ENCODE data around the gene RSPRY1.

DNA sequence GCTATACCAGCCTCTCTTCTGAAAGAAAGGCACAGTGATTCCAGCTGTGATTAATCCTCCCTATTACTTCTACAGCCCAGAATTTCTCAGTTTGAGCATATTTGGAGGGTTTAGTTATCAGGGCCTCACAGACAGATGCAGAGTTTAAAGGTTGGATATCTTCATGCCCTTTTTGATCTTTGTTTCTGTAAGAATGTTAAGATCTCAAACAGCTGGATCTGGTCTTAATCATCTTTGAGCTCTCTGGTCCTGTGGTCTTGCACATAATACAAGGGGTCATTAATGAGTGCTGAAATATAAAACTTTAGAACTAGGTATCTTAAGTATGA, 49.9 kb downstream of the RSPRY1 start:
- TF ChIP-seq, protein P1, sequence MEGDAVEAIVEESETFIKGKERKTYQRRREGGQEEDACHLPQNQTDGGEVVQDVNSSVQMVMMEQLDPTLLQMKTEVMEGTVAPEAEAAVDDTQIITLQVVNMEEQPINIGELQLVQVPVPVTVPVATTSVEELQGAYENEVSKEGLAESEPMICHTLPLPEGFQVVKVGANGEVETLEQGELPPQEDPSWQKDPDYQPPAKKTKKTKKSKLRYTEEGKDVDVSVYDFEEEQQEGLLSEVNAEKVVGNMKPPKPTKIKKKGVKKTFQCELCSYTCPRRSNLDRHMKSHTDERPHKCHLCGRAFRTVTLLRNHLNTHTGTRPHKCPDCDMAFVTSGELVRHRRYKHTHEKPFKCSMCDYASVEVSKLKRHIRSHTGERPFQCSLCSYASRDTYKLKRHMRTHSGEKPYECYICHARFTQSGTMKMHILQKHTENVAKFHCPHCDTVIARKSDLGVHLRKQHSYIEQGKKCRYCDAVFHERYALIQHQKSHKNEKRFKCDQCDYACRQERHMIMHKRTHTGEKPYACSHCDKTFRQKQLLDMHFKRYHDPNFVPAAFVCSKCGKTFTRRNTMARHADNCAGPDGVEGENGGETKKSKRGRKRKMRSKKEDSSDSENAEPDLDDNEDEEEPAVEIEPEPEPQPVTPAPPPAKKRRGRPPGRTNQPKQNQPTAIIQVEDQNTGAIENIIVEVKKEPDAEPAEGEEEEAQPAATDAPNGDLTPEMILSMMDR (IDR thresholded peaks at IDR 0.05), result no peak
- no peak for TF ChIP-seq EZH2 (IDR thresholded peaks at IDR 0.05)

All from neural progenitor cell (in vitro differentiated cells).